ENCODE data around the gene HSD17B14. TPM values are rescaled to one million over a fixed set of nuclear protein-coding genes. Genes with fewer than 3 reads are reported as not detected.

Gene HSD17B14
- total and polyA plus RNA-seq, 2 of the 13 experiments (the other 11 are each of a cell fraction or from before 2014, with no cell fraction given): 0.58 to 1.2 TPM

GRCh38 chr19:48835734-48836088 is 580 bp downstream of the HSD17B14 start (continued):
- TF ChIP-seq, protein P1, sequence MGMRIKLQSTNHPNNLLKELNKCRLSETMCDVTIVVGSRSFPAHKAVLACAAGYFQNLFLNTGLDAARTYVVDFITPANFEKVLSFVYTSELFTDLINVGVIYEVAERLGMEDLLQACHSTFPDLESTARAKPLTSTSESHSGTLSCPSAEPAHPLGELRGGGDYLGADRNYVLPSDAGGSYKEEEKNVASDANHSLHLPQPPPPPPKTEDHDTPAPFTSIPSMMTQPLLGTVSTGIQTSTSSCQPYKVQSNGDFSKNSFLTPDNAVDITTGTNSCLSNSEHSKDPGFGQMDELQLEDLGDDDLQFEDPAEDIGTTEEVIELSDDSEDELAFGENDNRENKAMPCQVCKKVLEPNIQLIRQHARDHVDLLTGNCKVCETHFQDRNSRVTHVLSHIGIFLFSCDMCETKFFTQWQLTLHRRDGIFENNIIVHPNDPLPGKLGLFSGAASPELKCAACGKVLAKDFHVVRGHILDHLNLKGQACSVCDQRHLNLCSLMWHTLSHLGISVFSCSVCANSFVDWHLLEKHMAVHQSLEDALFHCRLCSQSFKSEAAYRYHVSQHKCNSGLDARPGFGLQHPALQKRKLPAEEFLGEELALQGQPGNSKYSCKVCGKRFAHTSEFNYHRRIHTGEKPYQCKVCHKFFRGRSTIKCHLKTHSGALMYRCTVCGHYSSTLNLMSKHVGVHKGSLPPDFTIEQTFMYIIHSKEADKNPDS (CRISPR knock-in tag; IDR thresholded peaks at IDR 0.05): no peak
- TF ChIP-seq ZNF720 (CRISPR knock-in tag; IDR thresholded peaks at IDR 0.05): no peak
- TF ChIP-seq PCBP2 (optimal IDR thresholded peaks at IDR 0.05; ENCODE audit: low read depth, low read length, poor library complexity, severe bottlenecking): no peak
- no peak for TF ChIP-seq HDAC2 (CRISPR knock-in tag; IDR thresholded peaks at IDR 0.05)
- TF ChIP-seq, protein P2, sequence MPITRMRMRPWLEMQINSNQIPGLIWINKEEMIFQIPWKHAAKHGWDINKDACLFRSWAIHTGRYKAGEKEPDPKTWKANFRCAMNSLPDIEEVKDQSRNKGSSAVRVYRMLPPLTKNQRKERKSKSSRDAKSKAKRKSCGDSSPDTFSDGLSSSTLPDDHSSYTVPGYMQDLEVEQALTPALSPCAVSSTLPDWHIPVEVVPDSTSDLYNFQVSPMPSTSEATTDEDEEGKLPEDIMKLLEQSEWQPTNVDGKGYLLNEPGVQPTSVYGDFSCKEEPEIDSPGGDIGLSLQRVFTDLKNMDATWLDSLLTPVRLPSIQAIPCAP (CRISPR knock-in tag; IDR thresholded peaks at IDR 0.05; ENCODE audit: low read depth): no peak
- no peak for TF ChIP-seq ELF4 (CRISPR knock-in tag; IDR thresholded peaks at IDR 0.05; ENCODE audit: borderline replicate concordance)
- no peak for TF ChIP-seq GFI1 (CRISPR knock-in tag; IDR thresholded peaks at IDR 0.05; ENCODE audit: borderline replicate concordance)
- TF ChIP-seq POGZ (CRISPR knock-in tag; IDR thresholded peaks at IDR 0.05): no peak
- no peak for TF ChIP-seq ATF7 (IDR thresholded peaks at IDR 0.05)
- no peak for TF ChIP-seq ATF7 (CRISPR knock-in tag; IDR thresholded peaks at IDR 0.05)
- TF ChIP-seq CREBL2 (CRISPR knock-in tag; IDR thresholded peaks at IDR 0.05; ENCODE audit: borderline replicate concordance): no peak
- TF ChIP-seq NFATC3 (CRISPR knock-in tag; IDR thresholded peaks at IDR 0.05): no peak
- TF ChIP-seq MTF2 (CRISPR knock-in tag; IDR thresholded peaks at IDR 0.05; ENCODE audit: borderline replicate concordance): no peak
- TF ChIP-seq U2AF2 (IDR thresholded peaks at IDR 0.05; ENCODE audit: low read depth, low read length): no peak
- TF ChIP-seq MED8 (CRISPR knock-in tag; IDR thresholded peaks at IDR 0.05; ENCODE audit: insufficient replicate concordance): no peak
- TF ChIP-seq, protein P3, sequence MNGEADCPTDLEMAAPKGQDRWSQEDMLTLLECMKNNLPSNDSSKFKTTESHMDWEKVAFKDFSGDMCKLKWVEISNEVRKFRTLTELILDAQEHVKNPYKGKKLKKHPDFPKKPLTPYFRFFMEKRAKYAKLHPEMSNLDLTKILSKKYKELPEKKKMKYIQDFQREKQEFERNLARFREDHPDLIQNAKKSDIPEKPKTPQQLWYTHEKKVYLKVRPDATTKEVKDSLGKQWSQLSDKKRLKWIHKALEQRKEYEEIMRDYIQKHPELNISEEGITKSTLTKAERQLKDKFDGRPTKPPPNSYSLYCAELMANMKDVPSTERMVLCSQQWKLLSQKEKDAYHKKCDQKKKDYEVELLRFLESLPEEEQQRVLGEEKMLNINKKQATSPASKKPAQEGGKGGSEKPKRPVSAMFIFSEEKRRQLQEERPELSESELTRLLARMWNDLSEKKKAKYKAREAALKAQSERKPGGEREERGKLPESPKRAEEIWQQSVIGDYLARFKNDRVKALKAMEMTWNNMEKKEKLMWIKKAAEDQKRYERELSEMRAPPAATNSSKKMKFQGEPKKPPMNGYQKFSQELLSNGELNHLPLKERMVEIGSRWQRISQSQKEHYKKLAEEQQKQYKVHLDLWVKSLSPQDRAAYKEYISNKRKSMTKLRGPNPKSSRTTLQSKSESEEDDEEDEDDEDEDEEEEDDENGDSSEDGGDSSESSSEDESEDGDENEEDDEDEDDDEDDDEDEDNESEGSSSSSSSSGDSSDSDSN (CRISPR knock-in tag; IDR thresholded peaks at IDR 0.05): 0 out of 2 replicates have a peak, but pooled peaks have one; percentile 28
- no peak for TF ChIP-seq ZNF761 (CRISPR knock-in tag; conservative IDR thresholded peaks at IDR 0.05)
- TF ChIP-seq CENPBD1 (CRISPR knock-in tag; IDR thresholded peaks at IDR 0.05; ENCODE audit: borderline replicate concordance, low read depth): no peak
- TF ChIP-seq BCL6 (CRISPR knock-in tag; IDR thresholded peaks at IDR 0.05): no peak
- no peak for TF ChIP-seq TEF (CRISPR knock-in tag; IDR thresholded peaks at IDR 0.05)
- TF ChIP-seq ZNF605 (CRISPR knock-in tag; IDR thresholded peaks at IDR 0.05): 0 out of 2 replicates have a peak, but pooled peaks have one; percentile 16
- no peak for TF ChIP-seq ZNF3 (CRISPR knock-in tag; IDR thresholded peaks at IDR 0.05)
- TF ChIP-seq ZNF292 (CRISPR knock-in tag; IDR thresholded peaks at IDR 0.05; ENCODE audit: borderline replicate concordance, low read depth): no peak
- no peak for TF ChIP-seq ZSCAN25 (CRISPR knock-in tag; IDR thresholded peaks at IDR 0.05)
- no peak for TF ChIP-seq TMF1 (CRISPR knock-in tag; IDR thresholded peaks at IDR 0.05; ENCODE audit: low read depth)
- TF ChIP-seq ZNF839 (CRISPR knock-in tag; IDR thresholded peaks at IDR 0.05; ENCODE audit: borderline replicate concordance): no peak

Data from HepG2 (cell line).